IMR-90 (cell line): ENCODE data around the gene DOCK6. TPM values are rescaled to one million over a fixed set of nuclear protein-coding genes. Genes with fewer than 3 reads are reported as not detected.

Experiments used
- ATAC-seq: fragments of 200-7000 bp; cut with Tn5 transposase; 2 replicates; pipeline ENCODE4 v1.9.1; 2020; ENCODE audit warnings: low read depth, mild to moderate bottlenecking, moderate library complexity
- BruUV-seq: library from RNA; stranded (reverse); fragments of 400-500 nt; replicated peaks from 2 replicates; lab custom pipeline; 2021; lab: Mats Ljungman, UMichigan
- CTCF ChIA-PET: fragments of 300-600 bp; formaldehyde crosslinking; extraction: SDS; loops from one replicate; lab custom pipeline; 2021; ENCODE audit warnings: antibody characterized with exemption; lab: Yijun Ruan, JAX
- POLR2A ChIA-PET: fragments of 300-600 bp; sonication (Branson Sonifier 250); formaldehyde crosslinking; loops from one replicate; lab custom pipeline; 2022; ENCODE audit warnings: antibody characterized with exemption; ENCODE audit not compliant: unreplicated experiment; lab: Charles Lee
- DNase-seq: peaks from one replicate; pipeline ENCODE4 v3.0.0; 2013
- H2AFZ ChIP-seq: replicated peaks from 2 replicates; pipeline ENCODE3; 2013; ENCODE audit warnings: low read length, mild to moderate bottlenecking; ENCODE audit not compliant: poor library complexity
- H2AK5ac ChIP-seq: 2 replicates; pipeline ENCODE4 v1.6.1; 2013; ENCODE audit warnings: low read depth, low read length, inconsistent platforms
- H2AK9ac ChIP-seq: replicated peaks from 2 replicates; pipeline ENCODE3; 2013; ENCODE audit warnings: mild to moderate bottlenecking, low read depth, low read length, moderate library complexity; ENCODE audit not compliant: poor library complexity
- H2BK120ac ChIP-seq: 2 replicates; pipeline ENCODE4 v1.6.1; 2013; ENCODE audit warnings: low read depth, low read length, inconsistent platforms
- H2BK15ac ChIP-seq: 3 replicates; pipeline ENCODE4 v1.6.1; 2013; ENCODE audit warnings: low read depth, low read length, inconsistent platforms
- H2BK20ac ChIP-seq: 2 replicates; pipeline ENCODE4 v1.6.1; 2013; ENCODE audit warnings: low read depth, mild to moderate bottlenecking, inconsistent platforms, low read length, moderate library complexity
- H2BK5ac ChIP-seq: 2 replicates; pipeline ENCODE4 v1.6.1; 2013; ENCODE audit warnings: mild to moderate bottlenecking, low read depth, low read length, inconsistent platforms; ENCODE audit not compliant: poor library complexity, severe bottlenecking
- H3K14ac ChIP-seq: replicated peaks from 2 replicates; pipeline ENCODE4 v1.6.1; 2013; ENCODE audit warnings: low read depth, low read length, inconsistent platforms
- H3K18ac ChIP-seq: 2 replicates; pipeline ENCODE4 v1.6.1; 2013; ENCODE audit warnings: low read depth, low read length, control low read depth
- H3K23ac ChIP-seq: 2 replicates; pipeline ENCODE4 v1.6.1; 2013; ENCODE audit warnings: low read depth, low read length, inconsistent platforms
- H3K27ac ChIP-seq: 2 replicates; pipeline ENCODE4 v1.5.1; 2013; ENCODE audit warnings: mild to moderate bottlenecking, control low read depth, low read length; ENCODE audit not compliant: insufficient read depth
- H3K27me3 ChIP-seq: 2 replicates; pipeline ENCODE4 v1.6.1; 2013; ENCODE audit warnings: low read length; ENCODE audit not compliant: control insufficient read depth, insufficient read depth
- H3K36me3 ChIP-seq: 2 replicates; pipeline ENCODE4 v1.6.1; 2013; ENCODE audit warnings: low read length, mixed read lengths; ENCODE audit not compliant: control insufficient read depth, insufficient read depth
- H3K4ac ChIP-seq: 2 replicates; pipeline ENCODE4 v1.6.1; 2013; ENCODE audit warnings: low read depth, low read length, inconsistent platforms
- H3K4me1 ChIP-seq: 2 replicates; pipeline ENCODE4 v1.6.1; 2013; ENCODE audit warnings: low read length, mixed read lengths; ENCODE audit not compliant: control insufficient read depth, insufficient read depth
- H3K4me2 ChIP-seq: 2 replicates; pipeline ENCODE4 v1.6.1; 2013; ENCODE audit warnings: low read depth, mild to moderate bottlenecking, control low read depth, low read length, moderate library complexity
- H3K4me3 ChIP-seq: 2 replicates; pipeline ENCODE4 v1.5.1; 2013; ENCODE audit warnings: low read depth, mild to moderate bottlenecking, control low read depth, low read length, moderate library complexity; ENCODE audit not compliant: insufficient read depth
- H3K56ac ChIP-seq: 2 replicates; pipeline ENCODE4 v1.6.1; 2013; ENCODE audit warnings: low read length, inconsistent platforms; ENCODE audit not compliant: insufficient read depth; ENCODE audit errors: extremely low read depth
- H3K79me1 ChIP-seq, 2 experiments: 2 replicates each; pipeline ENCODE4 v1.6.1; 2013; ENCODE audit warnings: low read length in 2 of 2, inconsistent platforms in 1 of 2, low read depth in 1 of 2
- H3K9ac ChIP-seq: 2 replicates; pipeline ENCODE4 v1.6.1; 2013; ENCODE audit warnings: low read depth, low read length, control low read depth
- H3K9me1 ChIP-seq: 2 replicates; pipeline ENCODE4 v1.6.1; 2013; ENCODE audit warnings: low read length, inconsistent platforms; ENCODE audit not compliant: insufficient read depth
- H3K9me3 ChIP-seq: 2 replicates; pipeline ENCODE4 v1.6.1; 2013; ENCODE audit warnings: low read length; ENCODE audit not compliant: control insufficient read depth, insufficient read depth
- H4K20me1 ChIP-seq: 2 replicates; pipeline ENCODE4 v1.6.1; 2013; ENCODE audit warnings: low read length, inconsistent platforms; ENCODE audit not compliant: insufficient read depth
- H4K5ac ChIP-seq: 2 replicates; pipeline ENCODE4 v1.6.1; 2013; ENCODE audit warnings: mild to moderate bottlenecking, low read depth, low read length, control low read depth
- H4K8ac ChIP-seq, 2 experiments: 2 replicates each; pipeline ENCODE4 v1.6.1; 2013; ENCODE audit warnings: low read depth in 2 of 2, low read length in 2 of 2, control low read depth in 1 of 2, inconsistent platforms in 1 of 2
- H4K91ac ChIP-seq: 2 replicates; pipeline ENCODE4 v1.6.1; 2013; ENCODE audit warnings: low read depth, low read length, inconsistent platforms; ENCODE audit not compliant: insufficient read depth
- CHD1 ChIP-seq: IDR thresholded peaks from 2 replicates; pipeline ENCODE4 v1.6.1; 2012; ENCODE audit warnings: low read depth, low read length, improper control_type of control experiment
- MAFK ChIP-seq: IDR thresholded peaks from 2 replicates; pipeline ENCODE4 v1.6.1; 2012; ENCODE audit warnings: low read depth, low read length, improper control_type of control experiment
- MAZ ChIP-seq: IDR thresholded peaks from 2 replicates; pipeline ENCODE4 v1.6.1; 2012; ENCODE audit warnings: low read depth, mild to moderate bottlenecking, low read length, improper control_type of control experiment, moderate library complexity, borderline replicate concordance
- NFE2L2 ChIP-seq: fragments of 150-350 bp; IDR thresholded peaks from 2 replicates; pipeline ENCODE4 v1.6.1; 2016; ENCODE audit warnings: low read depth, mild to moderate bottlenecking, low read length
- POLR2A ChIP-seq: IDR thresholded peaks from 2 replicates; pipeline ENCODE4 v1.6.1; 2012; ENCODE audit warnings: mild to moderate bottlenecking, low read depth, low read length
- USF2 ChIP-seq: fragments of 150-350 bp; IDR thresholded peaks from 2 replicates; pipeline ENCODE4 v1.6.1; 2017; ENCODE audit warnings: mild to moderate bottlenecking, antibody characterized with exemption, low read length, low read depth
- WGBS, 2 experiments: methylation state at CpG; one replicate each; pipeline versions ENCODE4 v1.1.5 to v1.1.7; 2013; ENCODE audit warnings: missing lambda C conversion rate in 2 of 2; ENCODE audit not compliant: insufficient read length in 1 of 2; ENCODE audit errors: extremely low coverage in 2 of 2; 5-methylcytosine and 5-hydroxymethylcytosine counted together
- dilution Hi-C: fragments of 300-500 bp; cut with HindIII; formaldehyde crosslinking; loops from one replicate; pipeline ENCODE4 v1.14.3; 2018; ENCODE audit warnings: low sequenced_read_pairs; ENCODE audit not compliant: unreplicated experiment
- in situ Hi-C: fragments of 300-500 bp; cut with MboI; formaldehyde crosslinking; loops from 3 replicates; pipeline ENCODE4 v1.14.3; 2019; ENCODE audit warnings: low sequenced_read_pairs, inconsistent platforms, mixed read lengths
- intact Hi-C: fragments of 100-400 bp; cut with micrococcal nuclease; formaldehyde crosslinking; loops from 2 replicates; pipeline ENCODE4 v1.10.0; 2022
- polyA plus RNA-seq, 3 experiments: library from polyadenylated mRNA; depleted of rRNA; stranded (reverse); fragments of >200 nt; gene quantifications; 2 replicates each; pipeline ENCODE4 v1.2.3, GENCODE V29; 2012; ENCODE audit warnings: low replicate concordance in 1 of 3
- total RNA-seq: library from RNA; depleted of rRNA; stranded (reverse); fragments of >200 nt; gene quantifications from 2 replicates; pipeline ENCODE4 v1.2.3, GENCODE V29; 2012

Gene DOCK6
- total and polyA plus RNA-seq, 2 of the 4 experiments (the other 2 are of a cell fraction) = 5.0 to 18.4 TPM

GRCh38 chr19:11225172-11225571 lies 37.2 kb downstream of the DOCK6 start:
- POLR2A ChIA-PET = interaction anchor here (0.7 kb wide), 1 partner anchor 304 kb away, joined by 13 read pairs; the partner anchor contains the start of gene ECSIT
- Histone ChIP-seq H3K9me3 (peaks cover 11% of the 10 kb centered on the region), H3K4me3 (no peak overlapping the region), H3K9ac (no peak overlapping the region), H2AK5ac (no peak overlapping the region), H3K27ac (no peak overlapping the region), H2BK15ac (no peak overlapping the region), H3K4me1 (no peaks in the 10 kb centered on the region), H3K4me2 (no peak overlapping the region), H2BK5ac (no peak overlapping the region), H3K27me3 (no peaks in the 10 kb centered on the region), H2AK9ac (no peak overlapping the region), H2BK120ac (no peak overlapping the region), H2AFZ (no peak overlapping the region), H3K14ac (no peak overlapping the region), H4K8ac (no peak overlapping the region), H3K79me1 (no peaks in the 10 kb centered on the region), H4K20me1 (no peaks in the 10 kb centered on the region), H3K9me1 (peaks cover 3% of the 10 kb centered on the region; the same call in 1 of the 2 replicates), H3K56ac (no peak overlapping the region), H4K5ac (no peak overlapping the region), H3K23ac (no peak overlapping the region), H4K91ac (no peak overlapping the region), H3K36me3 (peaks cover 31% of the 10 kb centered on the region), H2BK20ac (no peak overlapping the region), H3K18ac (no peak overlapping the region), H3K4ac (no peak overlapping the region)
- TF ChIP-seq NFE2L2 = no peak
- TF ChIP-seq MAZ = no peak
- TF ChIP-seq CHD1 = no peak
- TF ChIP-seq POLR2A = no peak
- TF ChIP-seq USF2 = no peak
- no peak for TF ChIP-seq MAFK
- intact Hi-C loops = no loop called here
- no peak for DNase-seq
- in situ Hi-C loops = no loop called here
- BruUV-seq = no TSS peak
- CTCF ChIA-PET = no interaction called here
- no peak for ATAC-seq
- dilution Hi-C loops = no loop called here
- no CpG with 5 or more reads among the region's 5 CpGs for WGBS, 2 experiments
